H9 (cell line): ENCODE measurements around the gene VAV2. TPM values are rescaled to one million over a fixed set of nuclear protein-coding genes. Genes with fewer than 3 reads are reported as not detected.
A peak's percentile ranks its signal among the peaks of the same experiment; 100 is the strongest.

Experiments used
- DNase-seq: peaks from one replicate; pipeline ENCODE4 v3.0.0-alpha.2; 2017
- H2AFZ ChIP-seq: one replicate; pipeline ENCODE4 v1.6.1; 2013; ENCODE audit warnings: mild to moderate bottlenecking, low read length, control low read depth, moderate library complexity
- H2AK5ac ChIP-seq: 2 replicates; pipeline ENCODE4 v1.6.1; 2013; ENCODE audit warnings: low read length, control low read depth, mixed read lengths; ENCODE audit not compliant: insufficient read length
- H2BK120ac ChIP-seq: one replicate; pipeline ENCODE4 v1.6.1; 2013; ENCODE audit warnings: low read depth, mild to moderate bottlenecking, low read length, control low read depth, inconsistent platforms; ENCODE audit not compliant: poor library complexity, severe bottlenecking
- H2BK12ac ChIP-seq: 2 replicates; pipeline ENCODE4 v1.6.1; 2013; ENCODE audit warnings: low read length, control low read depth, mixed read lengths, low read depth; ENCODE audit not compliant: insufficient read length
- H2BK15ac ChIP-seq: 2 replicates; pipeline ENCODE4 v1.6.1; 2013; ENCODE audit warnings: low read depth, low read length, control low read depth
- H2BK20ac ChIP-seq: one replicate; pipeline ENCODE4 v1.6.1; 2013; ENCODE audit warnings: low read depth, mild to moderate bottlenecking, low read length, control low read depth, inconsistent platforms; ENCODE audit not compliant: poor library complexity, severe bottlenecking
- H2BK5ac ChIP-seq: 2 replicates; pipeline ENCODE4 v1.6.1; 2013; ENCODE audit warnings: low read length, control low read depth, mixed read lengths; ENCODE audit not compliant: insufficient read length
- H3K14ac ChIP-seq: 2 replicates; pipeline ENCODE4 v1.6.1; 2013; ENCODE audit warnings: low read length, control low read depth; ENCODE audit not compliant: insufficient read depth
- H3K18ac ChIP-seq: 2 replicates; pipeline ENCODE4 v1.6.1; 2013; ENCODE audit warnings: low read depth, mild to moderate bottlenecking, mixed read lengths, low read length, control low read depth; ENCODE audit not compliant: insufficient read length
- H3K23ac ChIP-seq: 2 replicates; pipeline ENCODE4 v1.6.1; 2013; ENCODE audit warnings: low read length, control low read depth, mixed read lengths, low read depth; ENCODE audit not compliant: insufficient read length
- H3K23me2 ChIP-seq: 2 replicates; pipeline ENCODE4 v1.6.1; 2013; ENCODE audit warnings: low read depth, mild to moderate bottlenecking, mixed read lengths, low read length, control low read depth; ENCODE audit not compliant: insufficient read length, poor library complexity, severe bottlenecking
- H3K27ac ChIP-seq: 2 replicates; pipeline ENCODE4 v1.5.1; 2013; ENCODE audit warnings: low read length, control low read depth, mixed read lengths, low read depth; ENCODE audit not compliant: insufficient read length
- H3K27me3 ChIP-seq: 2 replicates; pipeline ENCODE4 v1.6.1; 2013; ENCODE audit warnings: low read length, control low read depth, inconsistent platforms; ENCODE audit not compliant: insufficient read depth
- H3K4ac ChIP-seq: 2 replicates; pipeline ENCODE4 v1.6.1; 2013; ENCODE audit warnings: low read depth, mild to moderate bottlenecking, control low read depth, inconsistent platforms, low read length, moderate library complexity
- H3K4me1 ChIP-seq: 2 replicates; pipeline ENCODE4 v1.6.1; 2013; ENCODE audit warnings: low read length, control low read depth, inconsistent platforms; ENCODE audit not compliant: insufficient read depth
- H3K4me2 ChIP-seq: 2 replicates; pipeline ENCODE4 v1.6.1; 2013; ENCODE audit warnings: low read length, control low read depth, mixed read lengths; ENCODE audit not compliant: insufficient read length, insufficient read depth
- H3K56ac ChIP-seq: 2 replicates; pipeline ENCODE4 v1.6.1; 2013; ENCODE audit warnings: low read depth, mild to moderate bottlenecking, mixed read lengths, low read length, control low read depth; ENCODE audit not compliant: insufficient read length
- H3K79me1 ChIP-seq: 2 replicates; pipeline ENCODE4 v1.6.1; 2013; ENCODE audit warnings: low read depth, mild to moderate bottlenecking, moderate library complexity, low read length, control low read depth, inconsistent platforms; ENCODE audit not compliant: insufficient read depth, poor library complexity, severe bottlenecking
- H3K79me2 ChIP-seq: 2 replicates; pipeline ENCODE4 v1.6.1; 2013; ENCODE audit warnings: low read length, control low read depth, inconsistent platforms; ENCODE audit not compliant: insufficient read depth
- H3K9ac ChIP-seq: 2 replicates; pipeline ENCODE4 v1.6.1; 2013; ENCODE audit warnings: low read length, control low read depth, mixed read lengths; ENCODE audit not compliant: insufficient read length; ENCODE audit errors: extremely low read depth
- H3K9me3 ChIP-seq: one replicate; pipeline ENCODE4 v1.6.1; 2013; ENCODE audit warnings: low read depth, low read length, inconsistent platforms; ENCODE audit not compliant: control insufficient read depth
- H3T11ph ChIP-seq: one replicate; pipeline ENCODE4 v1.6.1; 2013; ENCODE audit warnings: mild to moderate bottlenecking, low read length, control low read depth, inconsistent platforms
- H4K20me1 ChIP-seq: one replicate; pipeline ENCODE4 v1.6.1; 2013; ENCODE audit not compliant: control insufficient read depth, insufficient read length, insufficient read depth
- H4K5ac ChIP-seq: 2 replicates; pipeline ENCODE4 v1.6.1; 2013; ENCODE audit warnings: low read depth, mild to moderate bottlenecking, mixed read lengths, low read length, control low read depth; ENCODE audit not compliant: insufficient read length
- H4K8ac ChIP-seq: replicated peaks from 2 replicates; pipeline ENCODE4 v1.6.1; 2013; ENCODE audit warnings: low read length, control low read depth, mixed read lengths, low read depth; ENCODE audit not compliant: insufficient read length
- H4K91ac ChIP-seq: 2 replicates; pipeline ENCODE4 v1.6.1; 2013; ENCODE audit warnings: low read depth, mild to moderate bottlenecking, moderate library complexity, mixed read lengths, low read length, control low read depth; ENCODE audit not compliant: insufficient read length
- H3K27ac Mint-ChIP-seq, 3 experiments: 2 replicates in 2 of 3; 3 replicates in 1 of 3; pipeline ENCODE4 v1.8.0; 2020 to 2021; ENCODE audit warnings: mixed read lengths in 3 of 3, mild to moderate bottlenecking in 1 of 3, moderate library complexity in 1 of 3
- H3K27me3 Mint-ChIP-seq: 2 replicates; pipeline ENCODE4 v1.8.0; 2021; ENCODE audit warnings: low read depth, mild to moderate bottlenecking, moderate library complexity, mixed read lengths
- H3K36me3 Mint-ChIP-seq, 3 experiments: 2 replicates in 2 of 3; 3 replicates in 1 of 3; pipeline ENCODE4 v1.8.0; 2020 to 2021; ENCODE audit warnings: low read depth in 3 of 3, mixed read lengths in 3 of 3; ENCODE audit not compliant: insufficient read depth in 1 of 3
- H3K4me1 Mint-ChIP-seq, 2 experiments: 2 replicates each; pipeline ENCODE4 v1.8.0; 2020; ENCODE audit warnings: mixed read lengths in 2 of 2
- H3K4me3 Mint-ChIP-seq, 2 experiments: 2 replicates in 1 of 2; 3 replicates in 1 of 2; pipeline ENCODE4 v1.8.0; 2020 to 2021; ENCODE audit warnings: mild to moderate bottlenecking in 2 of 2, mixed read lengths in 2 of 2, moderate library complexity in 1 of 2
- H3K9me3 Mint-ChIP-seq, 2 experiments: 2 replicates in 1 of 2; 3 replicates in 1 of 2; pipeline ENCODE4 v1.8.0; 2020; ENCODE audit warnings: mild to moderate bottlenecking in 2 of 2, mixed read lengths in 2 of 2, moderate library complexity in 1 of 2
- WGBS: extraction: QIAGEN DNeasy Blood & Tissue Kit; methylation state at CpG from one replicate; pipeline ENCODE4 v1.1.7; 2013; ENCODE audit warnings: missing lambda C conversion rate, low lambda C conversion rate, mixed read lengths; ENCODE audit not compliant: insufficient read length; ENCODE audit errors: extremely low coverage; 5-methylcytosine and 5-hydroxymethylcytosine counted together
- total RNA-seq: library from RNA; stranded (reverse); gene quantifications from 2 replicates; pipeline ENCODE4 v1.2.1, GENCODE V29; 2021
- TF ChIP-seq, protein P1 (sequence below): fragments of 200-600 bp; sonication (generic); conservative IDR thresholded peaks from 3 replicates; pipeline ENCODE4 v1.8.0; 2021; ENCODE audit warnings: antibody characterized with exemption, mild to moderate bottlenecking

The VAV2 gene
- total RNA-seq, 1 experiment from 2014 or later = 58.7 TPM

DNA sequence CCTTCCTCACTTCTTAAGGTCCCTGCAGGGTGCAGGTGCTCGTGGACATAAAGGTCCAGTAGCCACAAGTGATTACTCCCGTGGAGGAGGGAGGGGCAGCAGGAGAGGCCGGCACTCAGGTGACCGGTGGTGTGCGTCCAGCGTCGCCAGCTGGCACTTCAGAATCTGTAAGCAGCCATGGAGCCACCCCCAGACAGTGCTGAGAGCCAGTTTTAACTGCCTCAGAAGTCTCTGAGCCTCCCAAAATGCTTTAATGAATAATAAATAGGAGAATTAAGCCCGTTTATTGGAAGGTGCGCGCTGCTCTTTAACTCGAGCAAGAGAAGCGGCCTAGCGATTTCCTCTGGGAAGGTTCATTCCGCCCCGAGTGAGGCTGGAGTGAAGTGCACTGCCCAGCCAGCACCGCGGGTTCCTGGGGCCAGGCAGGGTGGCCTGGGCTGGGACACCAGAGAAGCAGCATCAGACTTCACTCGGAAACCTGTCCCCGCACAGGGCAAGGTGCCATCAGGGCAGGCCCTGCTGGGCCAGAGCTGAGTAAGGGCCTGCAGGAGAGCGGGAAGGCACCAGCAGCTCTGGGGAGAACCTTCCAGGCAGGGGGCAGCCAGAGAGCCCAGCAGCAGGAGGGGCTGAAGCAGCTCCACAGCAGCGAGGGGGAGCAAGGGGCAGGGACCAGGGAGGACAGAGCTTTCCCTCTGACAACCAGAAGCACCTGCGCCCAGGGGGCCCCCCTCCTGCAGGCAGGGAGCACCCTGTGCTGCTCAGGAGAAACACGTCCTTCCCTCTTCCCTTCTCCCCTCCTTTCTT is 61.2 kb downstream of the VAV2 start:
- Histone ChIP-seq H3T11ph (no peak overlapping the region), H4K5ac (no peak overlapping the region), H3K14ac (no peak overlapping the region; the same call in 1 of the 2 replicates), H3K79me2 (peaks cover 4% of the 10 kb centered on the region; the same call in 1 of the 2 replicates), H3K79me1 (no peaks in the 10 kb centered on the region), H3K18ac (no peak overlapping the region), H4K20me1 (no peaks in the 10 kb centered on the region), H3K4me2 (no peak overlapping the region), H4K91ac (no peak overlapping the region), H2BK5ac (no peak overlapping the region), H3K9ac (no peak overlapping the region), H2BK15ac (no peak overlapping the region), H3K23me2 (no peaks in the 10 kb centered on the region), H3K4me1 (no peaks in the 10 kb centered on the region), H2AFZ (no peak overlapping the region), H4K8ac (no peak overlapping the region), H3K4ac (no peak overlapping the region), H2AK5ac (no peak overlapping the region), H3K27me3 (no peaks in the 10 kb centered on the region), H2BK120ac (no peak overlapping the region), H2BK20ac (no peak overlapping the region), H3K9me3 (no peaks in the 10 kb centered on the region), H3K56ac (no peak overlapping the region), H2BK12ac (no peak overlapping the region), H3K23ac (no peak overlapping the region), H3K27ac (no peak overlapping the region)
- TF ChIP-seq, protein P1, sequence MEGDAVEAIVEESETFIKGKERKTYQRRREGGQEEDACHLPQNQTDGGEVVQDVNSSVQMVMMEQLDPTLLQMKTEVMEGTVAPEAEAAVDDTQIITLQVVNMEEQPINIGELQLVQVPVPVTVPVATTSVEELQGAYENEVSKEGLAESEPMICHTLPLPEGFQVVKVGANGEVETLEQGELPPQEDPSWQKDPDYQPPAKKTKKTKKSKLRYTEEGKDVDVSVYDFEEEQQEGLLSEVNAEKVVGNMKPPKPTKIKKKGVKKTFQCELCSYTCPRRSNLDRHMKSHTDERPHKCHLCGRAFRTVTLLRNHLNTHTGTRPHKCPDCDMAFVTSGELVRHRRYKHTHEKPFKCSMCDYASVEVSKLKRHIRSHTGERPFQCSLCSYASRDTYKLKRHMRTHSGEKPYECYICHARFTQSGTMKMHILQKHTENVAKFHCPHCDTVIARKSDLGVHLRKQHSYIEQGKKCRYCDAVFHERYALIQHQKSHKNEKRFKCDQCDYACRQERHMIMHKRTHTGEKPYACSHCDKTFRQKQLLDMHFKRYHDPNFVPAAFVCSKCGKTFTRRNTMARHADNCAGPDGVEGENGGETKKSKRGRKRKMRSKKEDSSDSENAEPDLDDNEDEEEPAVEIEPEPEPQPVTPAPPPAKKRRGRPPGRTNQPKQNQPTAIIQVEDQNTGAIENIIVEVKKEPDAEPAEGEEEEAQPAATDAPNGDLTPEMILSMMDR = no peak
- DNase-seq = no peak
- Mint-ChIP-seq H3K9me3 (peaks cover 0 to 8% of the 10 kb centered on the region in 2 experiments; a peak in 3 of 5 replicates), H3K4me3 (no peak overlapping the region), H3K27ac (peak overlapping the region in 1 of 3 experiments; percentile 53; a peak in 3 of 7 replicates), H3K36me3 (peaks cover 15 to 33% (median 26%) of the 10 kb centered on the region in 3 experiments; a peak in 6 of 7 replicates), H3K27me3 (no peaks in the 10 kb centered on the region; the same call in 1 of the 2 replicates), H3K4me1 (peaks cover 12 to 15% of the 10 kb centered on the region in 2 experiments)
- no CpG with 5 or more reads among the region's 23 CpGs for WGBS
